Middle frontal gyrus (tissue), 1 donor: Measurements from ENCODE around the gene IKBKE.

ENCODE experiments used
- DNase-seq: peaks from one replicate; pipeline ENCODE4 v3.0.0-alpha.2; 2015; ENCODE audit warnings: low spot score; ENCODE audit errors: extremely low spot score

Gene IKBKE

DNA sequence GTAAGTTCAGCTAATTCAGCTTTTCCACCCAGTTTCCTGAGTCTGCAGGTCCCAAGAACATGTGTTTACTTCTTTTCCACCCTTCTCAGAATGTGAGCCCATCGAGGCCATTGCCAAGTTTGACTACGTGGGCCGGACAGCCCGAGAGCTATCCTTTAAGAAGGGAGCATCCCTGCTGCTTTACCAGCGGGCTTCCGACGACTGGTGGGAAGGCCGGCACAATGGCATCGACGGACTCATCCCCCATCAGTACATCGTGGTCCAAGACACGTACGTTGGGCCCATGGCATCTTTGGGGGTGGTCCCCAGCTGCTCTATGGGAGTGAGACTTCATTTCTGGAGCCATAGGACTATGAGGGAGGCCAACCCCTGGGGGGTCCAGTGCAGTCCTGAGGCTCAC lies 17.2 kb upstream of the IKBKE start:
- no peak for DNase-seq

DNA sequence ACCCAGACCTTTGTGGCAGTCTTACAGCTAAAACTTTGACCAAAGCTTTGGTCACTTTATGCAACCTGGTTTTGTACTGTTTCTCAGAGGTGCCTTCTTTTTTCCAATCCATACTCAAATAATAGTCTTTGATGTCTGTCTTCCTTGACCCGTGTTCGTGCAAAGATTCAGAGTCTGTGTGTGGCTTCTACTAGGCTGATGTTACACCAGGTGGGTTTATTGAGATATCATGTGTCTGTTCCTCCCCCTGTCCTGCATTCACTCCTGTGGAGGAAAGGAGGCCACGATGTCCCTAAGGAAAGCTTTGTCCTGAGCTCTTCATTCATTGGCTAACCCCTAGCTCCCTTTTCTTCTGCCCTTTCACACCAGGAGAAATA lies 15.0 kb upstream of the IKBKE start:
- DNase-seq, result no peak

- DNase-seq, result no peak
Observed at GRCh38 chr1:206455666-206456344, 14.5 kb upstream of the IKBKE start.

GRCh38 chr1:206456577-206457370 lies 13.5 kb upstream of the IKBKE start:
- no peak for DNase-seq

GRCh38 chr1:206457408-206458120 lies 12.7 kb upstream of the IKBKE start:
- no peak for DNase-seq

DNA sequence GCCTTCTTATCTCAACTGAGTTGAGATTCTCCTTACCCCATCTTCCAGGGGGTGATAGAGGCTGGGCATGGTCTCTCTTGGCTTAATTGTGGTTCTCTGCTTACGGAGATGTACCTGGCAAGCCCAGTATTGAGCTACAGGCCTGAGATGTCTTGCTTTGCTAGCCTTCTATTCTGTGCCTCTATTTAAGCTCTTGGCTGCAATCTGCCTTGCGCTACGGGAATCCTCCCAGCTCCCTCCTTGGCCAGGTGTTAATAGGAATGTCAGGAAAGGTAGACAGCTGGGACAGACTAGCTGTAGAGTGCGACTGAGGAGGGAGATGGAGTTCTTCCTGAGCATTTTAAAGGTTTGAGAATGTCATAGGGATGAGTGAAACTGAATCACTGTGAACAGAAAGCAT lies 10.6 kb upstream of the IKBKE start:
- DNase-seq, result no peak

GRCh38 chr1:206460836-206461426 lies 9.3 kb upstream of the IKBKE start:
- no peak for DNase-seq

- DNase-seq, result peak; percentile 53
Observed at GRCh38 chr1:206461602-206462455, 8.4 kb upstream of the IKBKE start.

- no peak for DNase-seq
Observed at GRCh38 chr1:206463137-206463536, 7.1 kb upstream of the IKBKE start.

- no peak for DNase-seq
Observed at GRCh38 chr1:206463911-206464310, 6.4 kb upstream of the IKBKE start.

DNA sequence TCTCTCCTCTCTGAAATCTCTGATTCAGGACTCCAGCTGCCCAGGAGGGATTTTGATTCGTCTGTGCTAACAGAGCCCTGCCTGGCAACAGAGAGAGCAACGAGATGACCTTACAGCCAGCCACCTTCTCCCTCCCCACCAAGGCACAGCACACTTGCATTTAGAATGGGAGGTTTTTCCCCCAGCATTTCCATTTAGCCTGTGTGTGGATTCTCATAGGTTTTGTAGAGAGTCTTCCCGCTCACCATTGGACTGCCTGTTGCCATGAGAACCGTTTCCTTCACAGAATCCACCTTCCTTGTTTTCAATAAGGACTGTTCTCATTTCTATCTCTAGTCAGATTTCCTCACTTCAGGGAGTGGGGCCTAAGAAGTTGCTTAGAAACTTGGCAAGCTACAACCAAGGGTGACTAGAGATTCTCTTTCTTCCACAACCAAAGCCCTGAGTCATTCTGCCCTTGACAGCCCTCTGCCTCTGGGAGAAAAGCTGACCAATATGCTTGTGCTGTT lies 5.8 kb upstream of the IKBKE start:
- DNase-seq, result peak; percentile 12

DNA sequence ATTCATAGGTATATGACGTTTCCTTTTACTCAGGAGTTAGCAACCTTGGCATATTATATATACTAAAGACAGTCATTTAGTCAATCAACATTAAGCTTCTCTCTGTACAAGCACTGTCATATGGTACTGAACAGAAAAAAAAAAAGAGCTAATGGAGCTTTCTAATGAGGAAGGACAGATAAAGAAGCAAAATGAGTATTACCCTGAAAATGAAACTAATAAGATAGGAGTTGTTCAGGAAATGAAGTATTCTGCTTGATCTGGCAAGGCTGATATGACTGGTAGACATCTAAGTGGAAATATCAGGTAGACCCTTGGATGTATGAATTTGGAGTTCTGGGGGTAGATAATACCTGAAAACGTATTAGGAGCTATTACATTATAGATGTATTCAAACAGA lies 4.3 kb upstream of the IKBKE start:
- DNase-seq, result no peak

DNA sequence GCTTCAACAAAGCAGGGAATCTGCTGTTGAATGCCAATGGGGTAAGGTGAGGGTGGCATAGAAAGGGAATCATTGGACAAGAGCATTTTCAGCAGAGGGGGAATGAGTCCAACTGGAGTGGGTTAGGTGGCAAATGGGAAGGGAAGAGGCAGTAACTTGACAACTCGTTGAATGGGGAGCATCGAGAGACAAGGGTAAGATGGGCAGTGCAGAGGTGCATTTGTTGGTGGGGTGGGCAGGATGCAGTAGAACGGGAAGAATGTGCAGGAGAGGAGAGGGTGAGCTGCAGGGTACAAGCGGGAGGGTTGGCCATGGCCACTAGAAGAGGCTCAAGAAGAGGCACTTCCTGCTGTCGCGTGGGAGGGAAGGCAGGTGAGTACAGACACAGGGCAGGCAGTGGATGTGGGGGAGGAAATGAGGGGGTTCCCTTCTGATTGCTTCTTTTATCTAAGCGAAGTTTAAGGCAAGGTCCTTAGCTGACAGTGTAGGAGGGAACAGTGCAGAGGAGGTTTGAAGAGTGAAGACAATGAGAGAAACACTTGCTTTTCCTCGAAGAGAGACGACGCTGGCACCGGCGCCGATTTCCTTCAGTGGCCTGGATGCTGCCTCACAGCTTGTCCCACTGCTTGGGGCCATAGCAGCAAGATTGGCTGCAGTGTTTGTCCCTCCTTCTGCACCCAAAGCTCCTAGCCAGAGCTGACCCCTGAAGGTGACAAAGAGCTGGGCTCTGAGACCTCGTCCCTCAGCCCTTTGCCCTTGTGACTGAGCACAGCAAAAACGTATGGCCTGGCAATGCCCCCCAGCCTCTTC lies 3.2 kb upstream of the IKBKE start:
- no peak for DNase-seq

- no peak for DNase-seq
Observed at GRCh38 chr1:206467915-206468314, 2.4 kb upstream of the IKBKE start.

GRCh38 chr1:206468571-206468970 lies 1.7 kb upstream of the IKBKE start:
- DNase-seq, result no peak

DNA sequence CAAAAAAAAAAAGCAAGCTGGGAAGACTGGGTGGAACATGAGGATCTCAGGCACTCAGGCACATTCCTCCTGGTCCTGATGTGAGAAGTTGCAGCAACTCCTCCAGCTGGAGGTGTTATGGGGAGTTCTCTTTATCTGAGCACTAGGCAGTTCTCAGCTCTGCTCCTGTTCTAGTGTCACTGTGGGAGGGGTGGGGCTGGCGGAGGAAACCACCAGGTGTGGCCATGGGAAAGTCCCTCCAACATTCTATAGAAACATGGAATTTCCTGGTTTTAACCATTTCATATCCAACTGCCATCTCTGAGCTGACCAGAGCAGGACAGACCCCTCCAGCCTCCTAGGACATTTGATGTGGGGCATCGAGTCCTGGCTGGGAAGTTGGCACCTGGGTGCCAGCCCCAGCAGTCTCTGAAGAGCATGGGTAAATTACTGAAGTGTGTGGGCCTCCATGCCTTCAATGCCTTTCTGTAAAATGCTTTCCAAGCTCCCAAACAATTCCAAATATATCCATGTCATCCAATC lies 804 bp upstream of the IKBKE start:
- DNase-seq, result no peak

DNA sequence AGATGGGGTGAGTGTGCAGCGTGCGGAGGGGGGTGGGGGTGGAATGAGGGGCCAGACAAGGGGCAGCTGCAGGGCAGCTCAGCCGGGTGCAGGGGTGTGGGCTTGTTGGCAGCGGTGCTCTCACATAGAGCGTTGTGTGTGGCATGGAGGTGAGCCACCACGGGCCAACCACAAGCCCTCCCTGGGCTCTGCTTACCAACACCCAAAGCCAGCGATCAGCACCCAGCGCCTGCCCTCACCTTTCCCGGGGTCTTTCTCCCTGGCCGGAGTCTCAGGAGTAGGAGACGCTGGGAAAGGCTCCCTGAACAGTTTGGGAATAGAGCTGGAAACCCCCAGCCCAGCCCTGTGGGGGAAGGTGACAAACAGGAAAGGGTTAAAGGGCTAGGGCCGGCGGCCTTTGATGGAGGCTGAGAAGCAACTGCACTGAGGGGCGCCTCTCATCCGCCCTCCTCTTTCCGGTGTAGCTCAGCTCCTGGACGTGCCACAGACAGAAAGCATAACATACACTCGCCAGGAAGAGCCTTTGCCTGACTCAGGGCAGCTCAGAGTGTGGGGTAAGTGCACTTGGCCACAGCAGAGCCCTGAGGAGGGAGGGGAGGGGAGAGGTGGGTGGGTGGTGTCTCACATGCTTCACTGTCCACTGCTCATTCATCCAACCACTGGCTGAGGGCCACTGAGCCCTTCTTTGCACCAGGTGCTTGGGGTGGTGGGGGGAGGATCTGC lies 577 bp downstream of the IKBKE start:
- no peak for DNase-seq

- no peak for DNase-seq
Observed at GRCh38 chr1:206471415-206471801, 1.1 kb downstream of the IKBKE start.

DNA sequence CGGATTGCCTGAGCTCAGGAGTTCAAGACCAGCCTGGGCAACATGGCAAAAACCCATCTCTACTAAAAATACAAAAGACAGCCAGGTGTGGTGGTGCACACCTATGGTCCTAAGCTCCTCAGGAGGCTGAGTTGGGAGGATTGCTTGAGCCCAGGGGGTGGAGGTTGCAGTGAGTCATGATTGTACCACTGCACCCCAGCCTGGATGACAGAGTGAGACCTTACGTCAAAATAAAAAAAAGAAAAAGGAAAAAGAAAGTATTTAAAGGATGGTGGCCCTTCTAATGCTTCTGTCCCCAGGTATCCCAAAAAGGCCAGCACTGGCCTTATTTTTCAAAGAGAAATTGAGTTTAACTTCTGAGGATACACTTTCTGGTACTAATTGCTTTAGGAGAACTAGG lies 1.7 kb downstream of the IKBKE start:
- no peak for DNase-seq
